Hepatocyte (in vitro differentiated cells): ENCODE data around the gene HOXB3. TPM values are rescaled to one million over a fixed set of nuclear protein-coding genes. Genes with fewer than 3 reads are reported as not detected.

ENCODE experiments used
- DNase-seq: peaks from one replicate; pipeline ENCODE4 v3.0.0-alpha.2; 2016; ENCODE audit warnings: low spot score
- H2AFZ ChIP-seq: fragments of 200-600 bp; sonication (generic); 2 replicates; pipeline ENCODE4 v1.6.0; 2016; ENCODE audit warnings: antibody characterized with exemption, mild to moderate bottlenecking
- H3K27ac ChIP-seq: fragments of 200-600 bp; sonication (generic); 2 replicates; pipeline ENCODE4 v1.5.1; 2016; ENCODE audit warnings: mild to moderate bottlenecking
- H3K27me3 ChIP-seq: fragments of 200-600 bp; sonication (generic); 2 replicates; pipeline ENCODE4 v1.6.1; 2016
- H3K36me3 ChIP-seq: fragments of 200-600 bp; sonication (generic); replicated peaks from 2 replicates; pipeline ENCODE4 v1.5.1; 2016; ENCODE audit warnings: low read depth; ENCODE audit not compliant: insufficient read depth
- H3K4me1 ChIP-seq: fragments of 200-600 bp; sonication (generic); 2 replicates; pipeline ENCODE4 v1.5.1; 2016; ENCODE audit warnings: mild to moderate bottlenecking, moderate library complexity; ENCODE audit not compliant: insufficient read depth
- H3K4me2 ChIP-seq: fragments of 200-600 bp; sonication (generic); 2 replicates; pipeline ENCODE4 v1.6.0; 2016
- H3K4me3 ChIP-seq: fragments of 200-600 bp; sonication (generic); 2 replicates; pipeline ENCODE4 v1.5.1; 2016; ENCODE audit warnings: mild to moderate bottlenecking
- H3K79me2 ChIP-seq: fragments of 200-600 bp; sonication (generic); 2 replicates; pipeline ENCODE4 v1.6.0; 2017; ENCODE audit warnings: mild to moderate bottlenecking
- H3K9me2 ChIP-seq: fragments of 200-600 bp; sonication (generic); replicated peaks from 2 replicates; pipeline ENCODE4 v1.6.0; 2017; ENCODE audit warnings: mild to moderate bottlenecking; ENCODE audit not compliant: insufficient read depth
- H3K9me3 ChIP-seq: fragments of 200-600 bp; sonication (generic); 2 replicates; pipeline ENCODE4 v1.5.1; 2016; ENCODE audit warnings: low read depth, mild to moderate bottlenecking
- H4K20me1 ChIP-seq: fragments of 200-600 bp; sonication (generic); 2 replicates; pipeline ENCODE4 v1.6.0; 2016; ENCODE audit warnings: mild to moderate bottlenecking; ENCODE audit not compliant: insufficient read depth, poor library complexity, severe bottlenecking
- CTCF ChIP-seq: fragments of 200-600 bp; sonication (generic); IDR thresholded peaks from 2 replicates; pipeline ENCODE4 v1.5.1; 2016; ENCODE audit warnings: antibody characterized with exemption, mild to moderate bottlenecking; ENCODE audit not compliant: poor library complexity
- EZH2 ChIP-seq: fragments of 200-600 bp; sonication (generic); IDR thresholded peaks from 2 replicates; pipeline ENCODE4 v1.6.1; 2016; ENCODE audit warnings: antibody characterized with exemption, mild to moderate bottlenecking, borderline replicate concordance
- EZH2phosphoT487 ChIP-seq: fragments of 200-600 bp; sonication (generic); IDR thresholded peaks from one replicate; pipeline ENCODE4 v1.6.1; 2018; ENCODE audit warnings: antibody characterized with exemption, mild to moderate bottlenecking, low read depth, moderate library complexity; ENCODE audit not compliant: unreplicated experiment, severe bottlenecking
- WGBS: methylation state at CpG from one replicate; pipeline ENCODE4 v1.1.6; 2016; ENCODE audit warnings: low lambda C conversion rate; ENCODE audit errors: missing lambda C conversion rate; 5-methylcytosine and 5-hydroxymethylcytosine counted together
- polyA plus RNA-seq: library from polyadenylated mRNA; unstranded; fragments of >200 nt; fragmentation: Nextera tagmentation; extraction: Ambion mirVana; gene quantifications from 2 replicates; pipeline ENCODE4 v1.2.1, GENCODE V29; 2016
- total RNA-seq: library from RNA; depleted of rRNA; stranded (reverse); fragments of >200 nt; gene quantifications from 2 replicates; pipeline ENCODE4 v1.2.3, GENCODE V29; 2014

Gene HOXB3
- total and polyA plus RNA-seq, 2 experiments from 2014 or later = 1.8 to 5.9 TPM

- Histone ChIP-seq H4K20me1 (no peaks in the 10 kb centered on the region), H3K4me1 (peaks cover 13% of the 10 kb centered on the region), H2AFZ (no peak overlapping the region), H3K79me2 (peaks cover 13% of the 10 kb centered on the region), H3K9me2 (no peaks in the 10 kb centered on the region), H3K4me2 (peak overlapping the region; percentile 91), H3K27ac (peak overlapping the region; percentile 68), H3K4me3 (no peak overlapping the region), H3K36me3 (no peaks in the 10 kb centered on the region), H3K9me3 (no peaks in the 10 kb centered on the region), H3K27me3 (peaks cover 92% of the 10 kb centered on the region)
- DNase-seq = no peak
- no peak for TF ChIP-seq EZH2
- 33% methylated on average over 8 of the region's 8 CpGs for WGBS
Measured at GRCh38 chr17:48574505-48575065, 15.5 kb downstream of the HOXB3 start.

GRCh38 chr17:48571826-48572417 lies 18.1 kb downstream of the HOXB3 start:
- H3K36me3 ChIP-seq = no peaks in the 10 kb centered on the region
- no peak overlapping the region for H3K4me3 ChIP-seq
- H3K79me2 ChIP-seq = peaks cover 20% of the 10 kb centered on the region
- H2AFZ ChIP-seq = no peak overlapping the region
- no peak for TF ChIP-seq CTCF
- TF ChIP-seq EZH2phosphoT487 = no peak
- TF ChIP-seq EZH2 = no peak
- H3K4me1 ChIP-seq = peaks cover 14% of the 10 kb centered on the region
- H3K4me2 ChIP-seq = peak overlapping the region; percentile 91
- WGBS = 41% methylated on average over 1 of the region's 1 CpG
- H4K20me1 ChIP-seq = no peaks in the 10 kb centered on the region
- H3K9me3 ChIP-seq = no peaks in the 10 kb centered on the region
- H3K27ac ChIP-seq = peak overlapping the region; percentile 72
- no peak for DNase-seq
- no peaks in the 10 kb centered on the region for H3K9me2 ChIP-seq
- peaks cover 100% of the 10 kb centered on the region for H3K27me3 ChIP-seq

- H2AFZ ChIP-seq = no peak overlapping the region
- H3K4me2 ChIP-seq = peak overlapping the region; percentile 91
- H4K20me1 ChIP-seq = no peaks in the 10 kb centered on the region
- peaks cover 100% of the 10 kb centered on the region for H3K27me3 ChIP-seq
- no peaks in the 10 kb centered on the region for H3K36me3 ChIP-seq
- no peak for DNase-seq
- peaks cover 14% of the 10 kb centered on the region for H3K4me1 ChIP-seq
- no peaks in the 10 kb centered on the region for H3K9me3 ChIP-seq
- 14% methylated on average over 26 of the region's 26 CpGs for WGBS
- H3K27ac ChIP-seq = peak overlapping the region; percentile 72
- peaks cover 20% of the 10 kb centered on the region for H3K79me2 ChIP-seq
- H3K4me3 ChIP-seq = no peak overlapping the region
- TF ChIP-seq EZH2phosphoT487 = no peak
- peak; percentile 23 for TF ChIP-seq EZH2
- no peaks in the 10 kb centered on the region for H3K9me2 ChIP-seq
Measured at GRCh38 chr17:48571024-48571818, 18.8 kb downstream of the HOXB3 start.

- peaks cover 14% of the 10 kb centered on the region for H3K4me1 ChIP-seq
- no peaks in the 10 kb centered on the region for H4K20me1 ChIP-seq
- peak overlapping the region; percentile 72 for H3K27ac ChIP-seq
- H3K9me3 ChIP-seq = no peaks in the 10 kb centered on the region
- peak overlapping the region; percentile 91 for H3K4me2 ChIP-seq
- H3K36me3 ChIP-seq = no peaks in the 10 kb centered on the region
- H3K27me3 ChIP-seq = peaks cover 100% of the 10 kb centered on the region
- no peak overlapping the region for H3K4me3 ChIP-seq
- H3K9me2 ChIP-seq = no peaks in the 10 kb centered on the region
- no peak overlapping the region for H2AFZ ChIP-seq
- peaks cover 20% of the 10 kb centered on the region for H3K79me2 ChIP-seq
- WGBS = 5% methylated on average over 19 of the region's 19 CpGs
- TF ChIP-seq EZH2 (peak; percentile 72), EZH2phosphoT487 (no peak), CTCF (no peak)
- no peak for DNase-seq
Measured at GRCh38 chr17:48570325-48571023, 19.6 kb downstream of the HOXB3 start.
